Activated naive CD8-positive, alpha-beta T cell treated with anti-CD3 and anti-CD28 coated beads for 36 hours (primary cell): ENCODE results near the gene MS4A2. TPM values are rescaled to one million over a fixed set of nuclear protein-coding genes. Genes with fewer than 3 reads are reported as not detected.
"Not testable (repeated sequence)": the region's sequence is repeated elsewhere in the genome, so short reads cannot be mapped to it uniquely, and the experiment has no call there.

Experiments
- DNase-seq: peaks from one replicate; pipeline ENCODE4 v3.0.0; 2021
- H3K27ac Mint-ChIP-seq: one replicate; pipeline ENCODE4 v1.8.0; 2022; ENCODE audit warnings: mild to moderate bottlenecking, moderate library complexity, mixed read lengths
- H3K27me3 Mint-ChIP-seq: one replicate; pipeline ENCODE4 v1.8.0; 2022; ENCODE audit warnings: mild to moderate bottlenecking, mixed read lengths
- H3K36me3 Mint-ChIP-seq: one replicate; pipeline ENCODE4 v1.8.0; 2021; ENCODE audit warnings: mild to moderate bottlenecking, mixed read lengths
- H3K4me1 Mint-ChIP-seq: one replicate; pipeline ENCODE4 v1.8.0; 2021; ENCODE audit warnings: mixed read lengths
- H3K4me3 Mint-ChIP-seq: one replicate; pipeline ENCODE4 v1.8.0; 2022; ENCODE audit warnings: mild to moderate bottlenecking, moderate library complexity, mixed read lengths
- H3K9me3 Mint-ChIP-seq: one replicate; pipeline ENCODE4 v1.8.0; 2022; ENCODE audit warnings: mixed read lengths
- total RNA-seq, 2 experiments: library from RNA; stranded (reverse); gene quantifications; one replicate each; pipeline ENCODE4 v1.2.3, GENCODE V29; 2021

Gene MS4A2
- total RNA-seq = not detected

DNA sequence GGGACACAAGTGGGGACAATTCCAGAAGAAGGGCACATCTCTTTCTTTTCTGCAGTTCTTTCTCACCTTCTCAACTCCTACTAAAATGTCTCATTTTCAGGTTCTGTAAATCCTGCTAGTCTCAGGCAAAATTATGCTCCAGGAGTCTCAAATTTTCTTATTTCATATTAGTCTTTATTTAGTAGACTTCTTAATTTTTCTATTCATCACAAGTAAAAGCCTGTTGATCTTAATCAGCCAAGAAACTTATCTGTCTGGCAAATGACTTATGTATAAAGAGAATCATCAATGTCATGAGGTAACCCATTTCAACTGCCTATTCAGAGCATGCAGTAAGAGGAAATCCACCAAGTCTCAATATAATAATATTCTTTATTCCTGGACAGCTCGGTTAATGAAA, at the start of gene MS4A2:
TSS of gene MS4A2 (plus strand) at position 301 of the 400 bp plus-strand sequence. CDS start 102 bp downstream, outside the sequence.
- Mint-ChIP-seq H3K4me1 (no peaks in the 10 kb centered on the region), H3K27me3 (peaks cover 26% of the 10 kb centered on the region), H3K9me3 (no peaks in the 10 kb centered on the region), H3K36me3 (no peaks in the 10 kb centered on the region), H3K4me3 (no peak within 1 kb of the TSS), H3K27ac (no peak within 1 kb of the TSS)
- DNase-seq = no peak

DNA sequence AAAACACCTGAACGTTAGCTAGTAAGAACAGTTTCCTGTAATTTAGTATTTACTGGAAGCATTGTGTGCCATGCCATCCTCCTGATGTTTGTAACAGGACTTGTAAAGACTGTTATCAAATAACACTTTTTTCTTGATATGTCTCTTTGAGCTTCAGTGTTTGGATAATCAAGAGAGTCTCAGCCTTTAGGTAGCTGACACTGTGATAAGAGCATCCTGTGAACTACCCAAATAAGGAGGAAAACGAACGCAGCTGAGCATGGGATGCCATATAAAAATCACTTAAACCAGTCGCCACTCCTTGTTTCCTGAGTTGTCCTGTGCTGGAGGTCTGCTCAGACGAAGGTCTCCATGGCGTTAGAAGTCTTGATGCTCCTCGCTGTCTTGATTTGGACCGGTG, 48.4 kb upstream of the MS4A2 start, which contains the start of gene OOSP2:
TSS of gene OOSP2 (plus strand) at position 301 of the 400 bp plus-strand sequence. CDS start at position 352, 51 bp downstream.
- Mint-ChIP-seq H3K4me3 (no peak within 1 kb of the TSS), H3K27ac (no peak within 1 kb of the TSS), H3K36me3 (no peaks in the 10 kb centered on the region), H3K4me1 (no peaks in the 10 kb centered on the region), H3K9me3 (no peaks in the 10 kb centered on the region), H3K27me3 (peaks cover 5% of the 10 kb centered on the region)
- no peak for DNase-seq

DNA sequence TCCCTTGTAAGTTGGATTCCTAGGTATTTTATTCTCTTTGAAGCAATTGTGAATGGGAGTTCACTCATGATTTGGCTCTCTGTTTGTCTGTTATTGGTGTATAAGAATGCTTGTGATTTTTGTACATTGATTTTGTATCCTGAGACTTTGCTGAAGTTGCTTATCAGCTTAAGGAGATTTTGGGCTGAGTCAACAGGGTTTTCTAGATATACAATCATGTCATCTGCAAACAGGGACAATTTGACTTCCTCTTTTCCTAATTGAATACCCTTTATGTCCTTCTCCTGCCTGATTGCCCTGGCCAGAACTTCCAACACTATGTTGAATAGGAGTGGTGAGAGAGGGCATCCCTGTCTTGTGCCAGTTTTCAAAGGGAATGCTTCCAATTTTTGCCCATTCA, 38.0 kb upstream of the MS4A2 start:
- DNase-seq, H3K27me3 Mint-ChIP-seq, H3K36me3 Mint-ChIP-seq, H3K4me3 Mint-ChIP-seq, H3K27ac Mint-ChIP-seq, H3K4me1 Mint-ChIP-seq, H3K9me3 Mint-ChIP-seq: not testable (repeated sequence)

DNA sequence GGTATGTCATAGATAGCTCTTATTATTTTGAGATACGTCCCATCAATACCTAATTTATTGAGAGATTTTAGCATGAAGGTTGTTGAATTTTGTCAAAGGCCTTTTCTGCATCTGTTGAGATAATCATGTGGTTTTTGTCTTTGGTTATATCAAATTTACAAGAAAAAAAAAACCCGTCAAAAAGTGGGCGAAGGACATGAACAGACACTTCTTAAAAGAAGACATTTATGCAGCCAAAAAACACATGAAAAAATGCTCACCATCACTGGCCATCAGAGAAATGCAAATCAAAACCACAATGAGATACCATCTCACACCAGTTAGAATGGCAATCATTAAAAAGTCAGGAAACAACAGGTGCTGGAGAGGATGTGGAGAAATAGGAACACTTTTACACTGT, 37.6 kb upstream of the MS4A2 start:
- not testable (repeated sequence) for DNase-seq, H3K36me3 Mint-ChIP-seq, H3K9me3 Mint-ChIP-seq, H3K4me1 Mint-ChIP-seq, H3K27me3 Mint-ChIP-seq, H3K27ac Mint-ChIP-seq, H3K4me3 Mint-ChIP-seq

DNA sequence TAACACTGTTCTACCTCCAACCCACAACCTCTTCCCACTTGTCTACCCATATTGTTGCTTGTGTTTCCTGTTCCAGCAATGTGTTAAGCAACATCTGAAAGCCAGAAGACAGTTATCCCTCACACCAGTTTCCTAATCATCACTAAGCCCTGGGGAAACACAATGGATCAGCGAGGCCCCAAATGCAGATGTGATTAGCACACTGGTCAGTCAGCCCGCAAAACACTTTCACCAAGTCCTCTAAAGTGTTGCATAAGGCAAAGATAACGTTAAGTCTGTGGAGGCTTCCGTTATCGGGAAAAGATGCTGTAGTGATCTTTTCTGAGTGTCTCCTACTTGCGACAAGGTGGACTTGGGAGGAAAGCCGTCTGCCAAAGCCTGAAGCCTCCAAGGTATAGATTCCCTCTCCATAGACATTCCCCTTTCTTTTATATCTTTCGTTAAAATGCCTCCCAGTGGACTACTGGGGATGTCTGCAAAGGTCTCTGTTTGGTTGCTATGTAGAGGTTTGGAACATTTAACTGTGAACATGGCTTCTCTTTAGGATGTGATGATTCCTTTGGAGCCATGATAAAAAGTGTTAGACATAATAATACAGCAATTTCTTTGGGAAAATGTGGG, 32.0 kb upstream of the MS4A2 start, which contains the start of gene MS4A3:
TSS of gene MS4A3 (plus strand) at position 317 of the 621 bp plus-strand sequence. CDS start 4,496 bp downstream, outside the sequence.
- no peak within 1 kb of the TSS for H3K4me3 Mint-ChIP-seq
- no peaks in the 10 kb centered on the region for H3K4me1 Mint-ChIP-seq
- peaks cover 25% of the 10 kb centered on the region for H3K27me3 Mint-ChIP-seq
- DNase-seq = no peak
- H3K27ac Mint-ChIP-seq = no peak within 1 kb of the TSS
- no peaks in the 10 kb centered on the region for H3K36me3 Mint-ChIP-seq
- no peaks in the 10 kb centered on the region for H3K9me3 Mint-ChIP-seq

DNA sequence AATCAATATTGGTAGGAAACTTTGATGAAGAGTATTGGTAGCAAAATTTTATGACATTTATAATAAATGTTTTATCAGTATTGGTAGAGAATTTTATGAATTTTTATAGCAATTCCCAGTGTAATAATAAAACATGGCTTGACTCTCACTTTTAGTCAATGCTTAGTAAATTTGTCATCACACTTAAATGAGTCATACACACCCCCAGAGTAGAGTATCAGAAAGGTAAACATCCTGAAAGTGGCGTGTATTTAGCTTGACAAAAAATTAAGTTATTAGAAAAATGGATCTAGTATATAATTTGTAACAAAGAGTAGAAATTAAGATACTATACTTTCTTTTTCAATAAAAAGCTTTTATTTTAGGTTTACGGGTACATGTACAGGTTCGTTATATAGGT, 29.4 kb upstream of the MS4A2 start:
- DNase-seq = no peak
- Mint-ChIP-seq H3K27ac (no peak overlapping the region), H3K27me3 (peaks cover 25% of the 10 kb centered on the region), H3K36me3 (no peaks in the 10 kb centered on the region), H3K4me1 (no peaks in the 10 kb centered on the region), H3K9me3 (no peaks in the 10 kb centered on the region), H3K4me3 (no peak overlapping the region)

DNA sequence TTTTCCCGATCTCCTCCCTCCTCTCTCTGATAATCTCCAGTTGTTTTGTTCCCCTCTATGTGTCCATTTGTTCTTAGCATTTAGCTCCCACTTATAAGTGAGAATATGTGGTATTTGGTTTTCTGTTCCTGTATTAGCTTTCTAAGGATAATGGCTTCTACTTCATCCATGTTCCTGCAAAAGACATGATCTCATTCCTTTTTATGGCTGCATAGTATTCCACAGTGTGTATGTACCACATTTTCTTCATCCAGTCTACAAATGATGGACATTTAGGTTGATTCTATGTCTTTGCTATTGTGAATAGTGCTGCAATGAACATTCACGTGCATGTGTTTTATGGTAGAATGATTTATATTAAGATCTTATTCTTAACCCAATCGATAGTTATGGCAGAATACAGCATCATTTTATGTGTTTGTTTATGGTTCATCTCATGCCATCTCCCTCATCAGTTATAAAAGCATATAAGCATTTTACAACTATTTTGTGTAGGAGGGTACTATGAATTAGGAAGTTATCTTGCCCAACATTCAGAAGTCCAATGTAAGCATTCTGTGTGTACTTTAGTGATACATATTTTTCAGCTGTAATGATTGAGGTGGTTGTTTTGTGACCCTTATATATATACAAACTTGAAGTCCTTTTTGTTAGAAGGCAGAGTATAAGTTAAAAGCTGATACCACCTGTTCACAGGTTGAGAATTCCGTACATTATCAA, 28.8 kb upstream of the MS4A2 start:
- H3K4me1 Mint-ChIP-seq = no peaks in the 10 kb centered on the region
- H3K9me3 Mint-ChIP-seq = no peaks in the 10 kb centered on the region
- no peak for DNase-seq
- peaks cover 25% of the 10 kb centered on the region for H3K27me3 Mint-ChIP-seq
- H3K4me3 Mint-ChIP-seq = no peak overlapping the region
- H3K27ac Mint-ChIP-seq = no peak overlapping the region
- H3K36me3 Mint-ChIP-seq = no peaks in the 10 kb centered on the region

DNA sequence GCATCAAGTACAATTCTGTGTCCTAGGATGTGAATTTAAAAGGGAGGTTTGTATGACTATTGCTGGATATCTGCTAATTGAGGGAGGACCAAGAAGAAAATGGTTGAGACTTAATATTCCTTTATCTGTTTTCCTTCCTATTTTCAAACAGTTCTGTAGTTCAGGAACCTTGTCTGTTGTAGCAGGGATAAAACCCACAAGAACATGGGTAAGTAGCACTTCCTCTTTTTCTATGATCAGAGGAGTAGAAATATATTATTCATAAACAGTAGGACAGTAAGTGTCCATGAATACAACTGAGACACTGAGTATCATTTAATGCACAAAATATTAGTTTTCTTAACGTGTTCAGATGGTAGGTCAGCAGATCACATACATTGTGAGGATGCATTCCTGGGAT, 24.4 kb upstream of the MS4A2 start:
- Mint-ChIP-seq H3K36me3 (no peaks in the 10 kb centered on the region), H3K4me1 (no peaks in the 10 kb centered on the region), H3K4me3 (no peak overlapping the region), H3K27me3 (peaks cover 9% of the 10 kb centered on the region), H3K27ac (no peak overlapping the region), H3K9me3 (no peaks in the 10 kb centered on the region)
- DNase-seq = no peak

DNA sequence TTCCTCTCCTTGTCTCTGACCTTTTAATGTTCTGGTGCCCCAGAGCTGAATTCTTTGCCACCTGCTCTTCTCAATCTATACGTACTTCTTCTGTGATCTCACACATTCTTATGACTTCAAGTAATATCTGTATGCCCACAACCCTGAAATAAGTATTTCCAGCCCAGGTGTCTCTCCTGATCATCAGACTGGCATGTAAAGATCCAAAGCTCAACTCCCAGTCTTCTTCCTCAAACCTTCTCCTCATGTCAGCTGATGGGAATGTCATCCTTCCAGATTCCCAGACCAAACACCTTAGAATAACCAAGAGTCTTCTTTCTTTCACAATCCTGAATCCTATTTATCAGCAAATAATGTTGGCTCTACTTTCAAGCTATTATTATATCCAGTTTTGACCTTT, 22.7 kb upstream of the MS4A2 start:
- H3K27ac Mint-ChIP-seq = no peak overlapping the region
- no peak overlapping the region for H3K4me3 Mint-ChIP-seq
- no peaks in the 10 kb centered on the region for H3K36me3 Mint-ChIP-seq
- no peaks in the 10 kb centered on the region for H3K9me3 Mint-ChIP-seq
- H3K27me3 Mint-ChIP-seq = peaks cover 15% of the 10 kb centered on the region
- no peaks in the 10 kb centered on the region for H3K4me1 Mint-ChIP-seq
- DNase-seq = no peak

DNA sequence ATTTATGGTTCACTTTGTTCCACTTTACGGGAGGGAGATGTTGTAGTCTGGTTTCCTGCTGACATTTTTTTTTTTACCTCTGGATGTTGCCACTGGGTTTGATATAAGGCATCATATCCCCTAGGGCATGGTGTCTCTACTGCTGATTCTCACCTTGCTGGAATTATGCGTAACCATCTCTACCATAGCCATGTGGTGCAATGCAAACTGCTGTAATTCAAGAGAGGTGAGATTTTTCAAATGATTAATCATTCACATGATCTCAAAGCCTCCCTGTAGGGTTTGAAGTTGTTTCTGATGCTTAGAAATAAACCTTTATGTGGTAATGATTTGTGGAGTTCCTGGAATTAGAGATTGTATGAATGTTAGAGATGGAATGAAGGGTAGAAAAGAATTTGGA, 19.0 kb upstream of the MS4A2 start:
- DNase-seq = no peak
- Mint-ChIP-seq H3K9me3 (no peaks in the 10 kb centered on the region), H3K4me3 (no peak overlapping the region), H3K27ac (no peak overlapping the region), H3K36me3 (no peaks in the 10 kb centered on the region), H3K27me3 (peaks cover 17% of the 10 kb centered on the region), H3K4me1 (no peaks in the 10 kb centered on the region)

DNA sequence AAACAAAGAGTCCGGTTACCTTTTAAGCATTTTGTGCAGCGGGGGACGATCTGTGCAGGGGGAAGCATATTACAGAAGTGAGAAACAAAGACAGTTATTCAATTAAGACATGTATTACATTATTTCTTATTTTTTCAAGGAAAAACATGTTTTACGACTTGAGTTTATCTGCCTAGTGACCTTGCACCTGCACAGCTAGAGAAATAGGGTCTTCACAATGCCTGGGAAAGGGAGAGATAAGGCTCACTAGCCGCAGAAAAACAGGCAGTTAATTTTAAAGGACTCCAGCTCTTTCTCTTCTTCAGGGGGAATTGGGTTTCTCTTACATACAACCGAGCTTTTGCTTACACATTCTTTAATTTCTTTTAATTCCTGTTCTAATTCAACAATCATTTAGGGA, 16.8 kb upstream of the MS4A2 start:
- H3K27me3 Mint-ChIP-seq = peaks cover 17% of the 10 kb centered on the region
- not testable (repeated sequence) for H3K4me3 Mint-ChIP-seq, H3K36me3 Mint-ChIP-seq, H3K4me1 Mint-ChIP-seq, H3K9me3 Mint-ChIP-seq, H3K27ac Mint-ChIP-seq, DNase-seq

DNA sequence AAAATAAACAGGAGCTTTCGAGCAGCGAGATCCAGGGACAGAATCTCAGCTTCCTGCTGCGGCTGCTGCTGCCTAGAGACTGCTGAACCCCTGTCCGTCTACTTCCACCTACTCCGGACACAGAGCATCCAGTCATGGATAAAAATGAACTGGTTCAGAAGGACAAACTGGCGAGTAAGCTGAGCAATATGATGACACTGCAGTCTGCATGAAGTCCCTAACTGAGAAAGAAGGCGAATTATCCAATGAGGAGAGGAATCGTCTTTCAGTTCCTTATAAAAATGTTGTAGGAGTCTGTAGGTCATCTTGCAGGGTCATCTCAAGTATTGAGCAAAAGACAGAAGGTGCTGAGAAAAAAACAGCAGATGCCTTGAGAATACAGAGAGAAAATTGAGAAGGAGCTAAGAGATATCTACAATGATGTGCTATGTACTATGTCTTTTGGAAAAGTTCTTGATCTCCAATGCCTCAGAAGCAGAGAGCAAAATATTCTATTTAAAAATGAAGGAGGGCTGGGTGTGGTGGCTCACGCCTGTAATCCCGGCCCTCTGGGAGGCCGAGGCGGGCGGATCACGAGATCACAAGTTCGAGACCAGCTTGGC, 11.1 kb upstream of the MS4A2 start:
- Mint-ChIP-seq H3K4me1 (no peaks in the 10 kb centered on the region), H3K27ac (no peak overlapping the region), H3K9me3 (peaks cover 1% of the 10 kb centered on the region), H3K4me3 (no peak overlapping the region), H3K27me3 (peaks cover 4% of the 10 kb centered on the region), H3K36me3 (no peaks in the 10 kb centered on the region)
- DNase-seq = no peak

DNA sequence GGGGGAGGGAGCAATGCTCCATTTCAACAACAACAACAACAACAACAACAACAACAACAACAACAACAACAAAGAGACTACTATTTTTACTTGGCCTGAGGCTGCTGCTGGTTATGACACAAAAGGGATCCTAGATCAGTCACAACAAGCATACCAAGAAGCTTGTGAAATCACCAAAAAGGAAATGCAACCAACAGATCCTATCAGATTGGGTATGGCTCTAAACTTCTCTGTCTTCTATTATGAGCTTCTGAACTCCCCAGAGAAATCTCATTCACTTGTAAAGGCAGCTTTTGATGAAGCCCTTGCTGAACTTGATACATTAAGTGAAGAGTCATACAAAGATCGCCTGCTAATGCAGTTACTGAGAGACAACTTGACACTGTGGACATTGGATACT, 10.5 kb upstream of the MS4A2 start:
- Mint-ChIP-seq H3K27ac (no peak overlapping the region), H3K27me3 (peaks cover 7% of the 10 kb centered on the region), H3K4me1 (no peaks in the 10 kb centered on the region), H3K4me3 (no peak overlapping the region), H3K9me3 (peaks cover 1% of the 10 kb centered on the region), H3K36me3 (no peaks in the 10 kb centered on the region)
- DNase-seq = no peak

DNA sequence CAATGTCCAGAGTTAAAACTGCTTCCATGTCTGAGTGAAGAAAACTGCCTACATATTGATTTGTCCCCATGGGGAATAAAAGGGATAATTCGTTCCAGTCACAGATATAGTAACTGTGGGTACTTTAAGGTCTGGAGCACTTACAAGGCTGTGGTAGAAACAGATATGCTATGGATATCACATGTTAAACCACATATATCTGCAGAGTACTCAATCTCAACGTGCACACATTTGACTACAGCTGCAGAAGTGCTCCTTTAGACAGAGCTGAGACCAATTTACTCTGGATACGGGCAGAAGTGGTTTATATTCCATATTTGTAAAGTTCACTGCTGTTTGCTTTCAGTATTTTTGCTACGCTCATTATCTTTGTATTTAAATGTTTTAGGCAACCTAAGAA, 9.7 kb upstream of the MS4A2 start:
- no peak for DNase-seq
- peaks cover 1% of the 10 kb centered on the region for H3K9me3 Mint-ChIP-seq
- no peaks in the 10 kb centered on the region for H3K36me3 Mint-ChIP-seq
- no peak overlapping the region for H3K4me3 Mint-ChIP-seq
- no peaks in the 10 kb centered on the region for H3K4me1 Mint-ChIP-seq
- H3K27me3 Mint-ChIP-seq = peaks cover 7% of the 10 kb centered on the region
- no peak overlapping the region for H3K27ac Mint-ChIP-seq

DNA sequence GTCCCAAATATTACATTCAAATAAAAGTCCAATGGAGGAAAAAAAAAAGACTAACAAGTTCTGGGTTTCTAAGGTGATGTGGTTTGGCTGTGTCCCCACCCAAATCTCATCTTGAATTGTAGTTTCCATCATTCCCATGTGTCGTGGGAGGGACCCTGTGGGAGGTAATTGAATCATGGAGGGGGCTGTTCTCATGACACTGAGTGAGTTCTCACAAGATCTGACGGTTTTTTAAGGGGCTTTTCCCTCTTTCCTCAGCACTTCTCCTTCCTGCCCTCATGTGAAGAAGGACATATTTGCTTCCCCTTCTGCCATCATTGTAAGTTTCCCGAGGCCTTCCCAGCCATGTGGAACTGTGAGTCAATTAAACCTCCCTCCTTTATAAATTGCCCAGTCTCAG, 7.9 kb upstream of the MS4A2 start:
- no peak for DNase-seq
- Mint-ChIP-seq H3K4me1 (no peaks in the 10 kb centered on the region), H3K36me3 (no peaks in the 10 kb centered on the region), H3K9me3 (peaks cover 1% of the 10 kb centered on the region), H3K4me3 (no peak overlapping the region), H3K27me3 (peaks cover 17% of the 10 kb centered on the region), H3K27ac (no peak overlapping the region)
